ENCODE measurements around the gene RAB18.
"Not testable (repeated sequence)": the region's sequence is repeated elsewhere in the genome, so short reads cannot be mapped to it uniquely, and the experiment has no call there.

Gene RAB18

GRCh38 chr10:27464993-27465392 lies 39.1 kb upstream of the RAB18 start:
- TF ChIP-seq CTCF (IDR thresholded peaks at IDR 0.05; ENCODE audit: low read length, missing control alignments): no peak
- DNase-seq (ENCODE audit: low read depth): no peak

GRCh38 chr10:27465596-27465995 lies 38.5 kb upstream of the RAB18 start:
- H3K4me3 ChIP-seq (replicated peaks; ENCODE audit: low read depth, low read length): not testable (repeated sequence)

More at GRCh38 chr10:27464993-27465392, 39.1 kb upstream of the RAB18 start:
- H3K4me3 ChIP-seq (replicated peaks; ENCODE audit: low read depth, low read length): no peak overlapping the region

GRCh38 chr10:27470885-27471284 lies 33.2 kb upstream of the RAB18 start:
- H3K4me3 ChIP-seq (replicated peaks; ENCODE audit: low read depth, low read length): no peak overlapping the region
- no peak for DNase-seq (ENCODE audit: low read depth)
- no peak for TF ChIP-seq CTCF (IDR thresholded peaks at IDR 0.05; ENCODE audit: low read length, missing control alignments)

More at GRCh38 chr10:27465596-27465995, 38.5 kb upstream of the RAB18 start:
- DNase-seq (ENCODE audit: low read depth): not testable (repeated sequence)

GRCh38 chr10:27474741-27475140 lies 29.4 kb upstream of the RAB18 start:
- DNase-seq (ENCODE audit: low read depth): no peak
- no peak for TF ChIP-seq CTCF (IDR thresholded peaks at IDR 0.05; ENCODE audit: low read length, missing control alignments)
- no peak overlapping the region for H3K4me3 ChIP-seq (replicated peaks; ENCODE audit: low read depth, low read length)

- no peak for TF ChIP-seq CTCF (IDR thresholded peaks at IDR 0.05; ENCODE audit: low read length, missing control alignments)
- no peak for DNase-seq (ENCODE audit: low read depth)
- no peak overlapping the region for H3K4me3 ChIP-seq (replicated peaks; ENCODE audit: low read depth, low read length)
These were observed 25.1 kb upstream of the RAB18 start for GRCh38 chr10:27479016-27479415.

- DNase-seq (ENCODE audit: low read depth): no peak
- no peak for TF ChIP-seq CTCF (IDR thresholded peaks at IDR 0.05; ENCODE audit: low read length, missing control alignments)
- H3K4me3 ChIP-seq (replicated peaks; ENCODE audit: low read depth, low read length): no peak overlapping the region
These were observed 22.6 kb upstream of the RAB18 start for GRCh38 chr10:27481486-27481885.

GRCh38 chr10:27482984-27483956 lies 20.8 kb upstream of the RAB18 start:
- TF ChIP-seq CTCF (IDR thresholded peaks at IDR 0.05; ENCODE audit: low read length, missing control alignments): no peak
- H3K4me3 ChIP-seq (replicated peaks; ENCODE audit: low read depth, low read length): no peak overlapping the region
- no peak for DNase-seq (ENCODE audit: low read depth)
